DMS 273 (cell line): ENCODE data around the gene MYF6.

Experiments
- DNase-seq: peaks from one replicate; lab custom pipeline; 2025; ENCODE audit not compliant: unreplicated experiment; lab: John Stamatoyannopoulos, UW

Gene MYF6

DNA sequence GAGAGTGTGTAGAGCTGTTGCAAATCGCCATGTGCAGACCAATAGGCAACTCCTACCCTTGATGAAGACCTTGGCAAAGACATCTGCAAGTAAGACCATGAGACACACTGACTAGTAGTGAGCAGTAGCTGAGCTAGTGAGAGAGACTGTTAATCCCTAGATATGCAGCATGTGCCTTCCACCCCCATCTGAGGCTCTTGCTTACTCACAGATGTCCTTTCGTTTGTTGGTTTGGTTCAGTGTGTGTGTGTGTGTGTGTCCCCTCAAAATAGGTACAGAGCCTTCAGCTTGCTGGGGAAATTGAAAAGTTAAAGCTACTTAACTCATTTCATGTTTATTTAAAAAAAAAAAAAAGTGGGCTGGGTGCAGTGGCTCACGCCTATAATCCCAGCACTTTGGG, 46.8 kb downstream of the MYF6 start:
- DNase-seq, result no peak

DNA sequence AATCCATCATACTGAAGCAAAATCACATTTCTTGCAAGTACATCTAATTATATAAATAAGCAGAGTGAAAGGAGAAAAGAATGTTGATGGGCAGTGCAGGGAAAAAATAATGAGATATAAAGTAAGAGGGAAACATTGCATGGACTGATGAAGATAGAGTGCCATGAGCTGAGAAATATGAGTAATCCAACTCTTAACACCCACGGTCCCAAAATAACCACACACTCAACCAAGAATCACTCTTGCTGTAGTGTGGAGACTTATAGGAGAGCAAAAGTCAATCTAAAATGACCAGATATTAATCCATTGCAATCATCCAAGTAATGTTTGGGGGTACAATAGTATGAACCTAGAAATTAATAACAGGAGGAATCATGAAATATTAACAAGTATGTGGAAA, 49.4 kb downstream of the MYF6 start:
- no peak for DNase-seq
